ENCODE results near the gene LZTS2. TPM values are rescaled to one million over a fixed set of nuclear protein-coding genes. Genes with fewer than 3 reads are reported as not detected.

LZTS2 gene
- total and polyA plus RNA-seq, 10 of the 15 experiments (the other 5 are each of a cell fraction or from before 2014, with no cell fraction given): 0.08 to 13.4 (median 7.2) TPM

DNA sequence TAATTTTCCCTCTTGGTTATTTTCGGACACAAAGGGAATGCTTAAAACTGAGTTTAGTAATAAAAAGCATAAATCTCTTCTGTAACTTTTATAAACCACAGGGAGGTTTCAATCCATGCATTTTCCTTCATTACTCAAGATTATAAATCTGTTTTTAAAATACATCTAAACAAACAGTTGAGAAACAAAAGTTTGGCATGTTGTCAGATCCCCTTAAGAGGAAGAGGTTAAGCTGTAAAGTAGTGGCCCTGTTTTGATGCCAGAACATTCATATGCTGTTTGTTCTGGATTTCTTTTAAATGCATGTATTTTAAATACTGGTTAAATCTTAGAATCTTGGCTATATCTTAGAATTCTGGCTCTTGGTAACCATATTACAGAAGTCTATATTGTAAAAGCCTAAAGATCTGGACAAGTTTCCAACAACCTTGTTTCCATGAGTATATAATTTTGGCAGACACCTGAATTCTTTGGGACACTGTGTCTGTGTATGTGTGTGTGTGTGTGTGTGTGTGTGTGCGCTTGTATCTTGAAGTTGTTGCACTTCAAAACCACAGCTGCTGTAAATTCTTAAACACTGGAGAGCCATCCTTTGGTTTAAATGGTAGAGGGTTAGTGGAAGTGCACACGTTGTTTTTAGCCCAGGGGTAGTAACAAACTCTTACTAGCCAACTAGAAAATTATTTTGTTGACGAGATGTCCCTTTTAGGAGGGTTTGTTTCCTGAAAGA, 37.1 kb upstream of the LZTS2 start:
- H3K9ac ChIP-seq (ENCODE audit: control insufficient read depth, insufficient read depth, low read length): no peak overlapping the region
- H4K20me1 ChIP-seq (ENCODE audit: control insufficient read depth, insufficient read depth): no peaks in the 10 kb centered on the region
- POLR2A ChIA-PET: no interaction called here
- RAD21 ChIA-PET (ENCODE audit: unreplicated experiment): no interaction called here
- no peaks in the 10 kb centered on the region for H3K9me3 ChIP-seq (replicated peaks; ENCODE audit: control insufficient read depth, insufficient read depth, low read length)
- CTCF ChIA-PET: no interaction called here
- intact Hi-C loops (cut with micrococcal nuclease; ENCODE audit: unreplicated experiment) (no loop called here), in situ Hi-C loops (cut with MboI) (no loop called here)
- no peak overlapping the region for H3K4me3 ChIP-seq
- no peak for FAIRE-seq
- H3K36me3 ChIP-seq (ENCODE audit: control insufficient read depth in 2 of 2, insufficient read depth in 2 of 2, low read length in 1 of 2): peaks cover 2 to 11% of the 10 kb centered on the region in 2 experiments; a peak in 3 of 4 replicates
- no peak for ATAC-seq
- no peak overlapping the region for H3K4me2 ChIP-seq (ENCODE audit: control insufficient read depth, insufficient read depth)
- DNase-seq (ENCODE audit: low read depth, low spot score): no peak
- H3K27me3 ChIP-seq (replicated peaks in 1 of 2; ENCODE audit: control insufficient read depth in 2 of 2, insufficient read depth in 2 of 2, low read length in 1 of 2): no peaks in the 10 kb centered on the region
- no peak overlapping the region for H3K27ac ChIP-seq (ENCODE audit: control insufficient read depth, insufficient read depth)
- no peak overlapping the region for H2AFZ ChIP-seq (ENCODE audit: control insufficient read depth, low read depth, low read length)
- 99% methylated on average over 4 of the region's 4 CpGs for WGBS (ENCODE audit: insufficient coverage, insufficient replicate concordance, low lambda C conversion rate, missing lambda C conversion rate)
- no peaks in the 10 kb centered on the region for H3K4me1 ChIP-seq (ENCODE audit: control insufficient read depth, insufficient read depth, low read length)
- SMC1A ChIA-PET (ENCODE audit: uncharacterized antibody, unreplicated experiment): interaction anchor here (1.5 kb wide), 1 partner anchor 34 kb away, joined by 3 read pairs; no protein-coding TSS in a partner anchor
- BruUV-seq (replicated peaks): no TSS peak
- H3K79me2 ChIP-seq (ENCODE audit: control insufficient read depth, insufficient read depth, low read length): no peaks in the 10 kb centered on the region
- TF ChIP-seq SUZ12 (IDR thresholded peaks at IDR 0.05; ENCODE audit: unreplicated experiment): no peak
- TF ChIP-seq BCL11A (IDR thresholded peaks at IDR 0.05; ENCODE audit: low read depth, low read length): no peak
- TF ChIP-seq, protein P1, sequence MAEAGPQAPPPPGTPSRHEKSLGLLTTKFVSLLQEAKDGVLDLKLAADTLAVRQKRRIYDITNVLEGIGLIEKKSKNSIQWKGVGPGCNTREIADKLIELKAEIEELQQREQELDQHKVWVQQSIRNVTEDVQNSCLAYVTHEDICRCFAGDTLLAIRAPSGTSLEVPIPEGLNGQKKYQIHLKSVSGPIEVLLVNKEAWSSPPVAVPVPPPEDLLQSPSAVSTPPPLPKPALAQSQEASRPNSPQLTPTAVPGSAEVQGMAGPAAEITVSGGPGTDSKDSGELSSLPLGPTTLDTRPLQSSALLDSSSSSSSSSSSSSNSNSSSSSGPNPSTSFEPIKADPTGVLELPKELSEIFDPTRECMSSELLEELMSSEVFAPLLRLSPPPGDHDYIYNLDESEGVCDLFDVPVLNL (IDR thresholded peaks at IDR 0.05; ENCODE audit: low read depth, low read length): no peak
- no peak for TF ChIP-seq TCF3 (IDR thresholded peaks at IDR 0.05; ENCODE audit: borderline replicate concordance, insufficient read depth, low read depth, low read length)
- TF ChIP-seq, protein P2, sequence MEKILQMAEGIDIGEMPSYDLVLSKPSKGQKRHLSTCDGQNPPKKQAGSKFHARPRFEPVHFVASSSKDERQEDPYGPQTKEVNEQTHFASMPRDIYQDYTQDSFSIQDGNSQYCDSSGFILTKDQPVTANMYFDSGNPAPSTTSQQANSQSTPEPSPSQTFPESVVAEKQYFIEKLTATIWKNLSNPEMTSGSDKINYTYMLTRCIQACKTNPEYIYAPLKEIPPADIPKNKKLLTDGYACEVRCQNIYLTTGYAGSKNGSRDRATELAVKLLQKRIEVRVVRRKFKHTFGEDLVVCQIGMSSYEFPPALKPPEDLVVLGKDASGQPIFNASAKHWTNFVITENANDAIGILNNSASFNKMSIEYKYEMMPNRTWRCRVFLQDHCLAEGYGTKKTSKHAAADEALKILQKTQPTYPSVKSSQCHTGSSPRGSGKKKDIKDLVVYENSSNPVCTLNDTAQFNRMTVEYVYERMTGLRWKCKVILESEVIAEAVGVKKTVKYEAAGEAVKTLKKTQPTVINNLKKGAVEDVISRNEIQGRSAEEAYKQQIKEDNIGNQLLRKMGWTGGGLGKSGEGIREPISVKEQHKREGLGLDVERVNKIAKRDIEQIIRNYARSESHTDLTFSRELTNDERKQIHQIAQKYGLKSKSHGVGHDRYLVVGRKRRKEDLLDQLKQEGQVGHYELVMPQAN (conservative IDR thresholded peaks at IDR 0.05): no peak
- TF ChIP-seq STAT1 (conservative IDR thresholded peaks at IDR 0.05): no peak
- TF ChIP-seq KAT2A (conservative IDR thresholded peaks at IDR 0.05; ENCODE audit: control insufficient read depth, low read depth, low read length): no peak
- TF ChIP-seq ATF7 (IDR thresholded peaks at IDR 0.05; ENCODE audit: low read depth): no peak
- TF ChIP-seq MEF2B (IDR thresholded peaks at IDR 0.05; ENCODE audit: partially characterized antibody, poor library complexity, severe bottlenecking): no peak
- TF ChIP-seq BMI1 (IDR thresholded peaks at IDR 0.05; ENCODE audit: borderline replicate concordance): no peak
- TF ChIP-seq, protein P3, sequence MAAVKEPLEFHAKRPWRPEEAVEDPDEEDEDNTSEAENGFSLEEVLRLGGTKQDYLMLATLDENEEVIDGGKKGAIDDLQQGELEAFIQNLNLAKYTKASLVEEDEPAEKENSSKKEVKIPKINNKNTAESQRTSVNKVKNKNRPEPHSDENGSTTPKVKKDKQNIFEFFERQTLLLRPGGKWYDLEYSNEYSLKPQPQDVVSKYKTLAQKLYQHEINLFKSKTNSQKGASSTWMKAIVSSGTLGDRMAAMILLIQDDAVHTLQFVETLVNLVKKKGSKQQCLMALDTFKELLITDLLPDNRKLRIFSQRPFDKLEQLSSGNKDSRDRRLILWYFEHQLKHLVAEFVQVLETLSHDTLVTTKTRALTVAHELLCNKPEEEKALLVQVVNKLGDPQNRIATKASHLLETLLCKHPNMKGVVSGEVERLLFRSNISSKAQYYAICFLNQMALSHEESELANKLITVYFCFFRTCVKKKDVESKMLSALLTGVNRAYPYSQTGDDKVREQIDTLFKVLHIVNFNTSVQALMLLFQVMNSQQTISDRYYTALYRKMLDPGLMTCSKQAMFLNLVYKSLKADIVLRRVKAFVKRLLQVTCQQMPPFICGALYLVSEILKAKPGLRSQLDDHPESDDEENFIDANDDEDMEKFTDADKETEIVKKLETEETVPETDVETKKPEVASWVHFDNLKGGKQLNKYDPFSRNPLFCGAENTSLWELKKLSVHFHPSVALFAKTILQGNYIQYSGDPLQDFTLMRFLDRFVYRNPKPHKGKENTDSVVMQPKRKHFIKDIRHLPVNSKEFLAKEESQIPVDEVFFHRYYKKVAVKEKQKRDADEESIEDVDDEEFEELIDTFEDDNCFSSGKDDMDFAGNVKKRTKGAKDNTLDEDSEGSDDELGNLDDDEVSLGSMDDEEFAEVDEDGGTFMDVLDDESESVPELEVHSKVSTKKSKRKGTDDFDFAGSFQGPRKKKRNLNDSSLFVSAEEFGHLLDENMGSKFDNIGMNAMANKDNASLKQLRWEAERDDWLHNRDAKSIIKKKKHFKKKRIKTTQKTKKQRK (IDR thresholded peaks at IDR 0.05; ENCODE audit: low read depth, low read length): no peak
- no peak for TF ChIP-seq RB1 (IDR thresholded peaks at IDR 0.05; ENCODE audit: borderline replicate concordance)
- no peak for TF ChIP-seq ZNF217 (IDR thresholded peaks at IDR 0.05)
- TF ChIP-seq, protein P4, sequence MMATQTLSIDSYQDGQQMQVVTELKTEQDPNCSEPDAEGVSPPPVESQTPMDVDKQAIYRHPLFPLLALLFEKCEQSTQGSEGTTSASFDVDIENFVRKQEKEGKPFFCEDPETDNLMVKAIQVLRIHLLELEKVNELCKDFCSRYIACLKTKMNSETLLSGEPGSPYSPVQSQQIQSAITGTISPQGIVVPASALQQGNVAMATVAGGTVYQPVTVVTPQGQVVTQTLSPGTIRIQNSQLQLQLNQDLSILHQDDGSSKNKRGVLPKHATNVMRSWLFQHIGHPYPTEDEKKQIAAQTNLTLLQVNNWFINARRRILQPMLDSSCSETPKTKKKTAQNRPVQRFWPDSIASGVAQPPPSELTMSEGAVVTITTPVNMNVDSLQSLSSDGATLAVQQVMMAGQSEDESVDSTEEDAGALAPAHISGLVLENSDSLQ (IDR thresholded peaks at IDR 0.05): no peak
- no peak for TF ChIP-seq POLR2A (IDR thresholded peaks at IDR 0.05; ENCODE audit: low read depth, low read length)
- TF ChIP-seq, protein P5, sequence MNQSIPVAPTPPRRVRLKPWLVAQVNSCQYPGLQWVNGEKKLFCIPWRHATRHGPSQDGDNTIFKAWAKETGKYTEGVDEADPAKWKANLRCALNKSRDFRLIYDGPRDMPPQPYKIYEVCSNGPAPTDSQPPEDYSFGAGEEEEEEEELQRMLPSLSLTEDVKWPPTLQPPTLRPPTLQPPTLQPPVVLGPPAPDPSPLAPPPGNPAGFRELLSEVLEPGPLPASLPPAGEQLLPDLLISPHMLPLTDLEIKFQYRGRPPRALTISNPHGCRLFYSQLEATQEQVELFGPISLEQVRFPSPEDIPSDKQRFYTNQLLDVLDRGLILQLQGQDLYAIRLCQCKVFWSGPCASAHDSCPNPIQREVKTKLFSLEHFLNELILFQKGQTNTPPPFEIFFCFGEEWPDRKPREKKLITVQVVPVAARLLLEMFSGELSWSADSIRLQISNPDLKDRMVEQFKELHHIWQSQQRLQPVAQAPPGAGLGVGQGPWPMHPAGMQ (IDR thresholded peaks at IDR 0.05; ENCODE audit: borderline replicate concordance): no peak
